OCI-LY7 (cell line): Measurements from ENCODE around the gene DNAJC27.

Source experiments
- EZH2phosphoT487 ChIP-seq: fragments of 200-600 bp; sonication (generic); IDR thresholded peaks from 2 replicates; pipeline ENCODE4 v1.6.1; 2018; ENCODE audit warnings: low read depth, borderline replicate concordance, mild to moderate bottlenecking, mixed run types, antibody characterized with exemption, low read length, moderate library complexity, mixed read lengths
- TF ChIP-seq, protein P1 (sequence below): fragments of 200-600 bp; sonication (generic); conservative IDR thresholded peaks from 2 replicates; pipeline ENCODE4 v1.5.1; 2014; ENCODE audit warnings: mild to moderate bottlenecking, antibody characterized with exemption, low read length, moderate library complexity, mixed read lengths

DNA sequence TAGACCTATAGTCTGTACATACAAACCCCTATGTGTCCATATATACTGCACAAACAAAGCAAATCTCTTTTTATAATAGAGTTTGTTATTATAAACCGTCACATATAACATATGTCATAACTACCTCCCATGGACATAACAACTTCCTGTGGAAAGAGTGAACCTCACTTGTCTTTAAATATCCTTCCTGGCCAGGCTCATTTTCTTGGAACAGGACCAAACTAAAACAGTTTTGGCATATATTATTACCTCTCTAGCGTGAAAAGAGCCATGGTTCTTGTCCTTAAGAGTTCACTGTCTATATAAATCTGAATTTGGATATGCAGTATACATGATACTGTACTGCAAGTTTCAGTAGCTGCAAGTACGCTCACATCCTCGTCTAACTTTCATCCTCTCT is 28.3 kb upstream of the DNAJC27 start:
- TF ChIP-seq, protein P1, sequence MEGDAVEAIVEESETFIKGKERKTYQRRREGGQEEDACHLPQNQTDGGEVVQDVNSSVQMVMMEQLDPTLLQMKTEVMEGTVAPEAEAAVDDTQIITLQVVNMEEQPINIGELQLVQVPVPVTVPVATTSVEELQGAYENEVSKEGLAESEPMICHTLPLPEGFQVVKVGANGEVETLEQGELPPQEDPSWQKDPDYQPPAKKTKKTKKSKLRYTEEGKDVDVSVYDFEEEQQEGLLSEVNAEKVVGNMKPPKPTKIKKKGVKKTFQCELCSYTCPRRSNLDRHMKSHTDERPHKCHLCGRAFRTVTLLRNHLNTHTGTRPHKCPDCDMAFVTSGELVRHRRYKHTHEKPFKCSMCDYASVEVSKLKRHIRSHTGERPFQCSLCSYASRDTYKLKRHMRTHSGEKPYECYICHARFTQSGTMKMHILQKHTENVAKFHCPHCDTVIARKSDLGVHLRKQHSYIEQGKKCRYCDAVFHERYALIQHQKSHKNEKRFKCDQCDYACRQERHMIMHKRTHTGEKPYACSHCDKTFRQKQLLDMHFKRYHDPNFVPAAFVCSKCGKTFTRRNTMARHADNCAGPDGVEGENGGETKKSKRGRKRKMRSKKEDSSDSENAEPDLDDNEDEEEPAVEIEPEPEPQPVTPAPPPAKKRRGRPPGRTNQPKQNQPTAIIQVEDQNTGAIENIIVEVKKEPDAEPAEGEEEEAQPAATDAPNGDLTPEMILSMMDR, result no peak
- TF ChIP-seq EZH2phosphoT487, result no peak
